GF-D8 (cell line): ENCODE data around the gene SHANK2.

Experiments
- DNase-seq: peaks from one replicate; lab custom pipeline; 2025; lab: John Stamatoyannopoulos, UW

The SHANK2 gene

GRCh38 chr11:71252269-71252769 is at the start of gene SHANK2:
SHANK2 (minus strand) TSS chr11:71252577; CDS start chr11:71147326, 105,251 bp downstream.
- DNase-seq, result no peak

GRCh38 chr11:71301858-71302533 is 49.6 kb upstream of the SHANK2 start:
- DNase-seq, result no peak

- no peak for DNase-seq
Observed at GRCh38 chr11:71301046-71301857, 48.9 kb upstream of the SHANK2 start.

GRCh38 chr11:71300187-71300586 is 47.8 kb upstream of the SHANK2 start:
- no peak for DNase-seq

GRCh38 chr11:71298761-71299181 is 46.4 kb upstream of the SHANK2 start:
- no peak for DNase-seq

- DNase-seq, result no peak
Observed at GRCh38 chr11:71298016-71298550, 45.7 kb upstream of the SHANK2 start.

- DNase-seq, result no peak
Observed at GRCh38 chr11:71294846-71295600, 42.6 kb upstream of the SHANK2 start.

GRCh38 chr11:71293961-71294782 is 41.8 kb upstream of the SHANK2 start:
- no peak for DNase-seq

- DNase-seq, result no peak
Observed at GRCh38 chr11:71286701-71287643, 34.6 kb upstream of the SHANK2 start.

GRCh38 chr11:71285111-71285510 is 32.7 kb upstream of the SHANK2 start:
- no peak for DNase-seq

GRCh38 chr11:71284525-71285092 is 32.2 kb upstream of the SHANK2 start:
- no peak for DNase-seq

- no peak for DNase-seq
Observed at GRCh38 chr11:71283971-71284441, 31.6 kb upstream of the SHANK2 start.

- DNase-seq, result no peak
Observed at GRCh38 chr11:71282581-71283351, 30.4 kb upstream of the SHANK2 start.

GRCh38 chr11:71281831-71282230 is 29.5 kb upstream of the SHANK2 start:
- no peak for DNase-seq

- no peak for DNase-seq
Observed at GRCh38 chr11:71281204-71281603, 28.8 kb upstream of the SHANK2 start.

- no peak for DNase-seq
Observed at GRCh38 chr11:71279916-71280645, 27.7 kb upstream of the SHANK2 start.

- DNase-seq, result no peak
Observed at GRCh38 chr11:71272161-71272560, 19.8 kb upstream of the SHANK2 start.
